Cardiac fibroblast (primary cell): ENCODE measurements around the gene ZPLD1.

Experiments used
- DNase-seq, 2 donors: peaks; one replicate each; pipeline versions ENCODE4 v3.0.0 to v3.0.0-alpha.2; 2010; ENCODE audit warnings: low read depth in 2 of 2
- H3K4me3 ChIP-seq, 2 donors: replicated peaks in 1 of 2; 1 replicate in 1 of 2; 2 replicates in 1 of 2; pipeline ENCODE4 v1.5.1; 2011; ENCODE audit warnings: low read depth in 2 of 2, low read length in 2 of 2, mild to moderate bottlenecking in 2 of 2, moderate library complexity in 1 of 2
- CTCF ChIP-seq: IDR thresholded peaks from one replicate; pipeline ENCODE4 v1.5.1; 2011; ENCODE audit warnings: low read depth, mild to moderate bottlenecking, low read length, inconsistent platforms

The ZPLD1 gene

GRCh38 chr3:102484363-102484762 lies 49.5 kb downstream of the ZPLD1 start:
- no peak overlapping the region for H3K4me3 ChIP-seq
- no peak for DNase-seq
- no peak for TF ChIP-seq CTCF

- no peak overlapping the region for H3K4me3 ChIP-seq
- no peak for DNase-seq
- no peak for TF ChIP-seq CTCF
These were observed 50.9 kb downstream of the ZPLD1 start for GRCh38 chr3:102485701-102486100.

- no peak overlapping the region for H3K4me3 ChIP-seq
- TF ChIP-seq CTCF: no peak
- no peak for DNase-seq
These were observed 53.5 kb downstream of the ZPLD1 start for GRCh38 chr3:102488331-102488730.

- DNase-seq: no peak
- TF ChIP-seq CTCF: no peak
- H3K4me3 ChIP-seq: no peak overlapping the region
These were observed 57.5 kb downstream of the ZPLD1 start for GRCh38 chr3:102492300-102492699.

- DNase-seq: no peak
- no peak overlapping the region for H3K4me3 ChIP-seq
- TF ChIP-seq CTCF: no peak
These were observed 62.8 kb downstream of the ZPLD1 start for GRCh38 chr3:102497571-102497970.

- TF ChIP-seq CTCF: no peak
- no peak for DNase-seq
- no peak overlapping the region for H3K4me3 ChIP-seq
These were observed 70.7 kb downstream of the ZPLD1 start for GRCh38 chr3:102505542-102505941.

GRCh38 chr3:102510663-102511062 lies 75.8 kb downstream of the ZPLD1 start:
- peak in 1 of 2 donors; percentile 1 for DNase-seq
- H3K4me3 ChIP-seq: no peak overlapping the region
- no peak for TF ChIP-seq CTCF
